SK-N-SH (cell line): ENCODE results near the gene ZNF646.

ENCODE experiments used
- ELF1 ChIP-seq: IDR thresholded peaks from 2 replicates; pipeline ENCODE4 v1.4.0; 2012
- EP300 ChIP-seq, 2 experiments: IDR thresholded peaks; 2 replicates each; pipeline versions ENCODE4 v1.4.0 to v1.6.1; 2012; ENCODE audit warnings: borderline replicate concordance in 1 of 2, low read depth in 1 of 2, low read length in 1 of 2
- GATA2 ChIP-seq: sonication (generic); formaldehyde crosslinking; IDR thresholded peaks from 2 replicates; pipeline ENCODE4 v1.5.0; 2020; ENCODE audit warnings: mild to moderate bottlenecking, missing genetic modification reagents
- MXI1 ChIP-seq: IDR thresholded peaks from 2 replicates; pipeline ENCODE4 v1.6.1; 2012; ENCODE audit warnings: mild to moderate bottlenecking, low read depth, low read length, improper control_type of control experiment
- NRF1 ChIP-seq: IDR thresholded peaks from 2 replicates; pipeline ENCODE4 v1.6.1; 2012; ENCODE audit warnings: low read depth, mild to moderate bottlenecking, low read length
- POLR2AphosphoS5 ChIP-seq: IDR thresholded peaks from 2 replicates; pipeline ENCODE4 v1.6.1; 2012; ENCODE audit warnings: low read depth, low read length
- RFX5 ChIP-seq: IDR thresholded peaks from 2 replicates; pipeline ENCODE4 v1.6.1; 2012; ENCODE audit warnings: mild to moderate bottlenecking, improper control_type of control experiment, low read length
- RXRA ChIP-seq: IDR thresholded peaks from 2 replicates; pipeline ENCODE4 v1.4.0; 2012; ENCODE audit warnings: low read depth, mild to moderate bottlenecking, borderline replicate concordance
- TCF12 ChIP-seq: IDR thresholded peaks from 2 replicates; pipeline ENCODE4 v1.4.0; 2012
- YY1 ChIP-seq: IDR thresholded peaks from 2 replicates; pipeline ENCODE4 v1.4.0; 2012; ENCODE audit warnings: low read depth, mild to moderate bottlenecking
- TF ChIP-seq, protein P1 (sequence below): fragments of 200-600 bp; sonication (generic); IDR thresholded peaks from 2 replicates; pipeline ENCODE4 v1.6.1; 2017; ENCODE audit warnings: antibody characterized with exemption, mild to moderate bottlenecking, moderate library complexity
- TF ChIP-seq, protein P2 (sequence below): IDR thresholded peaks from 2 replicates; pipeline ENCODE4 v1.4.0; 2012; ENCODE audit warnings: low read depth, borderline replicate concordance
- TF ChIP-seq, protein P3 (sequence below): IDR thresholded peaks from 2 replicates; pipeline ENCODE4; 2012

DNA sequence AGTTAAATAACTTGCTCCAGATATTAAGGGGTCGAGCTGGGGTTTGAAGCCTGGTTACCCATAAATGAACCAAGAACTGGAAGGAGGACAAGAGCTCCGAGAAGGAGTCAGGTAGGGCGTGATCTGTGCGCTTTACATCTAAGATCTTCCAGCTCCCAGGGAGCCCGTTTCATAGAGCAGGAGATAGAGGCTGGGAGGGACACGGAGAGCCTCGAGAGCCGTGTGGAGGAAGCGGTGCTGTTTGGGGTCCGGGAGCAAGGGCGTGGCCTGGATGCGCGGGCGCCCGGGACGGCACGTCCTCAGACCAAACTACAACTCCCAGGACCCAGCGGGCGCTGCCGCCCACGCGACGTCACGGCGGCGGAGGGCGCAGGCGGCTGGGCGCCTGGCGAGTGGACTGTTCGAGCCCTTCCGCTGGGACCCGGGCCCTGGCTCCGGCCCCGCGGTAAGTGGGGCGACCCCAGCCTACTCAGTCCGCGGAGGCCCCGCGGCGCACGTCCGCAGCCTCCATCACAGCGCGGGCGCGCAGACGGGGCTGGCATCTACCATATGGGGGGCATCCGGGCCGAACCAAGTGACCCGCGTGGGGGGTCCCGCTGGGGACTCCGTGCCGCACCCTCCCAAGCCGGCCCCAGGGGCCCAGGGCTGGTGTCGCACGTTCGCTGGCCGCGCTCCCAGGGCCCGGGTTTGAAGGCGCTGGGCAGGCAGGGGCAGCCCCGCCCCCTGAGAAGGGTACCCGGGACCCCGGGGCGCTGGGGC is 34.0 kb downstream of the ZNF646 start, which contains the start of gene BCKDK:
- TF ChIP-seq, protein P1, sequence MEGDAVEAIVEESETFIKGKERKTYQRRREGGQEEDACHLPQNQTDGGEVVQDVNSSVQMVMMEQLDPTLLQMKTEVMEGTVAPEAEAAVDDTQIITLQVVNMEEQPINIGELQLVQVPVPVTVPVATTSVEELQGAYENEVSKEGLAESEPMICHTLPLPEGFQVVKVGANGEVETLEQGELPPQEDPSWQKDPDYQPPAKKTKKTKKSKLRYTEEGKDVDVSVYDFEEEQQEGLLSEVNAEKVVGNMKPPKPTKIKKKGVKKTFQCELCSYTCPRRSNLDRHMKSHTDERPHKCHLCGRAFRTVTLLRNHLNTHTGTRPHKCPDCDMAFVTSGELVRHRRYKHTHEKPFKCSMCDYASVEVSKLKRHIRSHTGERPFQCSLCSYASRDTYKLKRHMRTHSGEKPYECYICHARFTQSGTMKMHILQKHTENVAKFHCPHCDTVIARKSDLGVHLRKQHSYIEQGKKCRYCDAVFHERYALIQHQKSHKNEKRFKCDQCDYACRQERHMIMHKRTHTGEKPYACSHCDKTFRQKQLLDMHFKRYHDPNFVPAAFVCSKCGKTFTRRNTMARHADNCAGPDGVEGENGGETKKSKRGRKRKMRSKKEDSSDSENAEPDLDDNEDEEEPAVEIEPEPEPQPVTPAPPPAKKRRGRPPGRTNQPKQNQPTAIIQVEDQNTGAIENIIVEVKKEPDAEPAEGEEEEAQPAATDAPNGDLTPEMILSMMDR = no peak
- TF ChIP-seq, protein P2, sequence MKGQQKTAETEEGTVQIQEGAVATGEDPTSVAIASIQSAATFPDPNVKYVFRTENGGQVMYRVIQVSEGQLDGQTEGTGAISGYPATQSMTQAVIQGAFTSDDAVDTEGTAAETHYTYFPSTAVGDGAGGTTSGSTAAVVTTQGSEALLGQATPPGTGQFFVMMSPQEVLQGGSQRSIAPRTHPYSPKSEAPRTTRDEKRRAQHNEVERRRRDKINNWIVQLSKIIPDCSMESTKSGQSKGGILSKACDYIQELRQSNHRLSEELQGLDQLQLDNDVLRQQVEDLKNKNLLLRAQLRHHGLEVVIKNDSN = no peak
- peak; percentile 65 for TF ChIP-seq NRF1
- TF ChIP-seq TCF12 = no peak
- TF ChIP-seq YY1 = no peak
- no peak for TF ChIP-seq RXRA
- no peak for TF ChIP-seq GATA2 (CRISPR knock-in tag)
- no peak for TF ChIP-seq ELF1
- TF ChIP-seq EP300 (IDR thresholded peaks at IDR 0.05; ENCODE audit: borderline replicate concordance in 1 of 2, low read depth in 1 of 2, low read length in 1 of 2) = no peak
- TF ChIP-seq MXI1 = peak; percentile 58; the same call in 1 of the 2 replicates
- TF ChIP-seq, protein P3, sequence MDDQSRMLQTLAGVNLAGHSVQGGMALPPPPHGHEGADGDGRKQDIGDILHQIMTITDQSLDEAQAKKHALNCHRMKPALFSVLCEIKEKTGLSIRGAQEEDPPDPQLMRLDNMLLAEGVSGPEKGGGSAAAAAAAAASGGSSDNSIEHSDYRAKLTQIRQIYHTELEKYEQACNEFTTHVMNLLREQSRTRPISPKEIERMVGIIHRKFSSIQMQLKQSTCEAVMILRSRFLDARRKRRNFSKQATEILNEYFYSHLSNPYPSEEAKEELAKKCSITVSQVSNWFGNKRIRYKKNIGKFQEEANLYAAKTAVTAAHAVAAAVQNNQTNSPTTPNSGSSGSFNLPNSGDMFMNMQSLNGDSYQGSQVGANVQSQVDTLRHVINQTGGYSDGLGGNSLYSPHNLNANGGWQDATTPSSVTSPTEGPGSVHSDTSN = no peak
- no peak for TF ChIP-seq RFX5
- peak; percentile 42 for TF ChIP-seq POLR2AphosphoS5
